ENCODE data around the gene ADAM10. TPM values are rescaled to one million over a fixed set of nuclear protein-coding genes. Genes with fewer than 3 reads are reported as not detected.

The ADAM10 gene
- total and polyA plus RNA-seq, 2 of the 8 experiments (the other 6 are each of a cell fraction or from before 2014, with no cell fraction given), result 46.5 to 163 TPM

GRCh38 chr15:58793862-58794261, 44.4 kb upstream of the ADAM10 start:
- Histone ChIP-seq H3K79me2 (ENCODE audit: control insufficient read depth in 1 of 2, insufficient read depth in 2 of 2, low read length in 2 of 2) (no peaks in the 10 kb centered on the region), H3K79me1 (ENCODE audit: low read depth, low read length) (no peaks in the 10 kb centered on the region), H2BK12ac (ENCODE audit: low read depth, low read length) (no peak overlapping the region), H3K4me1 (replicated peaks in 1 of 4; ENCODE audit: control insufficient read depth in 3 of 4, insufficient read depth in 4 of 4, low read length in 3 of 4) (0 out of 7 replicates have a peak, but pooled peaks cover 0 to 3% (median 0%) of the 10 kb centered on the region in 4 experiments), H3K9ac (replicated peaks in 1 of 4; ENCODE audit: extremely low read depth in 1 of 4, low read depth in 3 of 4, low read length in 3 of 4) (no peak overlapping the region), H3K4me2 (ENCODE audit: insufficient read depth in 1 of 2, low read depth in 2 of 2, low read length in 2 of 2) (no peak overlapping the region), H3K18ac (ENCODE audit: extremely low read depth, low read length) (no peak overlapping the region), H2BK120ac (replicated peaks; ENCODE audit: low read depth, low read length) (no peak overlapping the region), H2AK5ac (ENCODE audit: low read depth, low read length) (no peak overlapping the region), H3K9me3 (ENCODE audit: insufficient read depth in 2 of 2, low read depth in 1 of 2, low read length in 1 of 2) (no peaks in the 10 kb centered on the region), H4K91ac (replicated peaks; ENCODE audit: insufficient read length, low read length) (no peak overlapping the region), H3K23me2 (ENCODE audit: low read depth, low read length) (no peaks in the 10 kb centered on the region; the same call in 1 of the 2 replicates), H3K36me3 (ENCODE audit: control insufficient read depth in 2 of 4, insufficient read depth in 4 of 4, low read length in 3 of 4) (no peaks in the 10 kb centered on the region; a peak in 2 of 8 replicates), H3K14ac (ENCODE audit: insufficient read length) (no peak overlapping the region), H3K23ac (ENCODE audit: insufficient read length) (no peak overlapping the region), H3K56ac (replicated peaks; ENCODE audit: insufficient read length, low read depth, low read length) (no peak overlapping the region), H4K20me1 (replicated peaks in 1 of 2; ENCODE audit: control insufficient read depth in 1 of 2, insufficient read depth in 2 of 2, low read length in 2 of 2) (peaks cover 0 to 2% of the 10 kb centered on the region in 2 experiments), H2BK20ac (ENCODE audit: low read length) (no peak overlapping the region), H4K8ac (ENCODE audit: extremely low read depth, insufficient read depth, low read length) (no peak overlapping the region), H2BK5ac (ENCODE audit: low read depth, low read length) (no peak overlapping the region), H2AFZ (ENCODE audit: low read length) (no peak overlapping the region), H3K27ac (ENCODE audit: low read depth, low read length) (no peak overlapping the region), H2BK15ac (ENCODE audit: low read length) (no peak overlapping the region), H3K4me3 (ENCODE audit: extremely low read depth in 1 of 4, insufficient read depth in 2 of 4, low read depth in 3 of 4, low read length in 4 of 4) (no peak overlapping the region), H3K4ac (replicated peaks; ENCODE audit: insufficient read length, low read depth, low read length) (no peak overlapping the region), H3K27me3 (replicated peaks in 1 of 4; ENCODE audit: control insufficient read depth in 3 of 4, extremely low read depth in 1 of 4, insufficient read depth in 3 of 4, low read length in 3 of 4) (no peaks in the 10 kb centered on the region), H4K5ac (ENCODE audit: insufficient read length, low read depth, low read length) (no peak overlapping the region)
- ChIA-PET CTCF (ENCODE audit: partially characterized antibody) (interaction anchor here (0.6 to 1.5 kb wide), 3 partner anchors 72 to 1428 kb away, joined by 3 read pairs; no protein-coding TSS in a partner anchor), POLR2A (ENCODE audit: partially characterized antibody) (interaction anchor here (1.0 to 1.8 kb wide), 2 partner anchors 10 to 18 kb away, joined by 3 to 4 read pairs; no protein-coding TSS in a partner anchor)
- 89 to 100% methylated on average over 1 to 6 of the region's 6 CpGs for WGBS, 2 experiments (ENCODE audit: extremely low coverage in 1 of 2, insufficient coverage in 1 of 2, insufficient read length in 1 of 2, insufficient replicate concordance in 2 of 2, low coverage in 1 of 2, low lambda C conversion rate in 2 of 2, missing lambda C conversion rate in 1 of 2)
- no peak for DNase-seq (ENCODE audit: low read depth in 1 of 2, low spot score in 2 of 2)
- TF ChIP-seq NANOG (IDR thresholded peaks at IDR 0.05; ENCODE audit: insufficient read depth, low read depth, low read length, poor library complexity, severe bottlenecking), result no peak
- no peak for TF ChIP-seq HDAC6 (IDR thresholded peaks at IDR 0.05; ENCODE audit: low read depth, low read length)
- FAIRE-seq, result no peak

All from H1 (cell line).